Neural crest cell (in vitro differentiated cells): ENCODE measurements around the gene GPR78. TPM values are rescaled to one million over a fixed set of nuclear protein-coding genes. Genes with fewer than 3 reads are reported as not detected.

ENCODE experiments used
- DNase-seq: peaks from one replicate; pipeline ENCODE4 v3.0.0; 2021; ENCODE audit warnings: low read depth, mixed read lengths, low spot score
- H3K27ac Mint-ChIP-seq: one replicate; pipeline ENCODE4 v1.8.0; 2021; ENCODE audit warnings: mild to moderate bottlenecking, mixed read lengths; ENCODE audit not compliant: unreplicated experiment
- H3K27me3 Mint-ChIP-seq: 2 replicates; pipeline ENCODE4 v1.8.0; 2021; ENCODE audit warnings: low read depth, mild to moderate bottlenecking, mixed read lengths
- H3K36me3 Mint-ChIP-seq: 2 replicates; pipeline ENCODE4 v1.8.0; 2021; ENCODE audit warnings: low read depth, mild to moderate bottlenecking, mixed read lengths
- H3K4me1 Mint-ChIP-seq: 2 replicates; pipeline ENCODE4 v1.8.0; 2021; ENCODE audit warnings: mixed read lengths
- H3K4me3 Mint-ChIP-seq: one replicate; pipeline ENCODE4 v1.8.0; 2021; ENCODE audit warnings: mild to moderate bottlenecking, mixed read lengths
- H3K9me3 Mint-ChIP-seq: 2 replicates; pipeline ENCODE4 v1.8.0; 2021; ENCODE audit warnings: mixed read lengths
- CTCF ChIP-seq: fragments of 200-600 bp; sonication (generic); conservative IDR thresholded peaks from 2 replicates; pipeline ENCODE4 v1.5.0; 2021; ENCODE audit warnings: antibody characterized with exemption, mild to moderate bottlenecking
- total RNA-seq: library from RNA; stranded (reverse); gene quantifications from 2 replicates; pipeline ENCODE4 v1.2.1, GENCODE V29; 2021

The GPR78 gene
- total RNA-seq, 1 donor from 2014 or later = not detected

DNA sequence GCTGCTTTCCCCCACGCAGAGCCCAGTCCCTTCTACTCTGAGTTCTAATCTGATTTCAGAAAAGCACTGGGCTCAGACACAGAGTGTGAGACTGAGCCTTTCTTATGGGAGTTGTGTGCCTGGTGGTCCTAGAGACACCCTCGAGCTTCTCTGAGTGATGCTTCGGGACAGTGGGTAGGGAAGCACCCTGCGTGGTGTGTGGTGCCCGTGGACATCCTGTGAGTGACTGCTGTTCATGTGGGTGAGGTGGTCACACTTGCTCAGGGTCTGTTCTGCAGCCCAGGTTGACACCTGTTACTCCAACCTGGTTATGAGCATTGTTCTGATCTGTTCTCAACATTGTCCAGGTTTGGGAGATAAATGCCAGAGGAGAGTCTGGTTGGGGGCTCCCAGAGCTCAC is 6.1 kb downstream of the GPR78 start:
- Mint-ChIP-seq H3K27me3 (peaks cover 90% of the 10 kb centered on the region), H3K9me3 (no peaks in the 10 kb centered on the region), H3K27ac (no peak overlapping the region), H3K4me3 (no peak overlapping the region), H3K4me1 (no peaks in the 10 kb centered on the region), H3K36me3 (no peaks in the 10 kb centered on the region)
- no peak for TF ChIP-seq CTCF
- DNase-seq = no peak

DNA sequence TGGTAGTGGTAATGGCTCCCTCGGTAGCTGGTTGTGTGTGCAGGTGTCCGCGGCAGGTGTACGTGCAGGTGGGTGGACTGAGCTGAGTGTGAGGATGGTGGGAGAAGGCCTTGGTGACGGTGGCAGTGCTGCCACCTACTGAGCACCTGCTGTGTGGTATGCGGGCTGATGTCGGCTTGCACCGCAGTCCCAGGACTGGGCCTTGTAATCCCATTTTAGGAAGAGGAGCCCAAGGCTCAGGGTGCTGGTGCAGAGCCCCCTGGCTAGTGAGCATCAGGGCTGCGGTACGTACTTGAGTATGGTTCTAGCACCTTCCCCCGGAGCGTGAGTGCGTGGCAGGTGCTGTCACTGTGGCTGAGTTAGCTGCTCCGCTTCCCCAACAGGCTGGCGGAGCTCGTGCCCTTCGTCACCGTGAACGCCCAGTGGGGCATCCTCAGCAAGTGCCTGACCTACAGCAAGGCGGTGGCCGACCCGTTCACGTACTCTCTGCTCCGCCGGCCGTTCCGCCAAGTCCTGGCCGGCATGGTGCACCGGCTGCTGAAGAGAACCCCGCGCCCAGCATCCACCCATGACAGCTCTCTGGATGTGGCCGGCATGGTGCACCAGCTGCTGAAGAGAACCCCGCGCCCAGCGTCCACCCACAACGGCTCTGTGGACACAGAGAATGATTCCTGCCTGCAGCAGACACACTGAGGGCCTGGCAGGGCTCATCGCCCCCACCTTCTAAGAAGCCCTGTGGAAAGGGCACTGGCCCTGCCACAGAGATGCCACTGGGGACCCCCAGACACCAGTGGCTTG is 6.7 kb downstream of the GPR78 start:
- H3K27ac Mint-ChIP-seq = no peak overlapping the region
- no peak overlapping the region for H3K4me3 Mint-ChIP-seq
- H3K36me3 Mint-ChIP-seq = no peaks in the 10 kb centered on the region
- no peaks in the 10 kb centered on the region for H3K4me1 Mint-ChIP-seq
- no peak for TF ChIP-seq CTCF
- H3K27me3 Mint-ChIP-seq = peaks cover 92% of the 10 kb centered on the region
- H3K9me3 Mint-ChIP-seq = no peaks in the 10 kb centered on the region
- no peak for DNase-seq

- H3K27me3 Mint-ChIP-seq = peaks cover 90% of the 10 kb centered on the region
- no peak overlapping the region for H3K27ac Mint-ChIP-seq
- TF ChIP-seq CTCF = no peak
- H3K4me1 Mint-ChIP-seq = no peaks in the 10 kb centered on the region
- no peaks in the 10 kb centered on the region for H3K36me3 Mint-ChIP-seq
- DNase-seq = no peak
- no peak overlapping the region for H3K4me3 Mint-ChIP-seq
- H3K9me3 Mint-ChIP-seq = no peaks in the 10 kb centered on the region
Measured at GRCh38 chr4:8587469-8588195, 7.4 kb downstream of the GPR78 start.

GRCh38 chr4:8588196-8588470 is 7.9 kb downstream of the GPR78 start:
- Mint-ChIP-seq H3K36me3 (no peaks in the 10 kb centered on the region), H3K4me3 (no peak overlapping the region), H3K27ac (no peak overlapping the region), H3K4me1 (no peaks in the 10 kb centered on the region), H3K27me3 (peaks cover 90% of the 10 kb centered on the region), H3K9me3 (no peaks in the 10 kb centered on the region)
- DNase-seq = no peak
- no peak for TF ChIP-seq CTCF

DNA sequence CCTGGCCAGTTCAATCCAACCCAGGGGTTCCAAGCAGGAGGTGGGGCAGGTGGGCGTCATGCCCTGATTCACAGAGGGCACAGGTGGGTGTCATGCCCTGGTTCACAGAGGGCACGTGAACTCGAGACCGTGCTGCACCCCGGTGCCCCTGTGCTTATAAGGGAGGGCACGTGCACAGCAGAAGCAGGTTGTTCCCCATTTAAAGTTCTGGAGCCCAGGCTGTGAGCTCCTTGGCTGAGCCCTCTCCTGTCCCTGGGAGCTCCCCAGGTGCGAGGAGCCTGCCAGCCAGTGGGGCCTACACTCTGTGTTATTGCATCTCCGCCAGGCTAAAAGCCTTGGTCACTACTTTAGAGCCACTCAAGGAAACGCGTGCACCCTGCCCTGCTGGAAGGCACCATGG is 9.1 kb downstream of the GPR78 start:
- Mint-ChIP-seq H3K27ac (no peak overlapping the region), H3K4me1 (peaks cover 2% of the 10 kb centered on the region), H3K36me3 (no peaks in the 10 kb centered on the region), H3K27me3 (peaks cover 92% of the 10 kb centered on the region), H3K9me3 (no peaks in the 10 kb centered on the region), H3K4me3 (no peak overlapping the region)
- TF ChIP-seq CTCF = no peak
- no peak for DNase-seq
